HFF-Myc (cell line): ENCODE measurements around the gene SIK2.

Source experiments
- DNase-seq: peaks from one replicate; pipeline ENCODE4 v3.0.0-alpha.2; 2011; ENCODE audit warnings: low read depth; ENCODE audit errors: extremely low read depth
- H3K4me3 ChIP-seq: replicated peaks from 2 replicates; pipeline ENCODE4 v1.5.1; 2011; ENCODE audit warnings: low read depth, mild to moderate bottlenecking, control low read depth, low read length
- CTCF ChIP-seq: IDR thresholded peaks from 2 replicates; pipeline ENCODE4 v1.5.1; 2012; ENCODE audit warnings: mild to moderate bottlenecking, low read depth, low read length, control low read depth; ENCODE audit errors: missing control alignments

SIK2 gene

GRCh38 chr11:111734101-111734953, 132.1 kb downstream of the SIK2 start:
- TF ChIP-seq CTCF: no peak
- DNase-seq: no peak
- no peak overlapping the region for H3K4me3 ChIP-seq

GRCh38 chr11:111734954-111735261, 132.7 kb downstream of the SIK2 start:
- no peak for TF ChIP-seq CTCF
- DNase-seq: no peak
- no peak overlapping the region for H3K4me3 ChIP-seq

- no peak for TF ChIP-seq CTCF
- peak; percentile 96 for DNase-seq
- peak overlapping the region; percentile 27 for H3K4me3 ChIP-seq
These were observed 133.2 kb downstream of the SIK2 start for GRCh38 chr11:111735262-111736116.

GRCh38 chr11:111736181-111736590, 133.9 kb downstream of the SIK2 start:
- no peak for TF ChIP-seq CTCF
- DNase-seq: no peak
- no peak overlapping the region for H3K4me3 ChIP-seq

GRCh38 chr11:111736621-111737443, 134.6 kb downstream of the SIK2 start:
- H3K4me3 ChIP-seq: no peak overlapping the region
- TF ChIP-seq CTCF: no peak
- no peak for DNase-seq

- no peak for TF ChIP-seq CTCF
- no peak for DNase-seq
- no peak overlapping the region for H3K4me3 ChIP-seq
These were observed 135.4 kb downstream of the SIK2 start for GRCh38 chr11:111737444-111738210.
